Thyroid gland (tissue), 4 donors: Measurements from ENCODE around the gene MSH3. TPM values are rescaled to one million over a fixed set of nuclear protein-coding genes. Genes with fewer than 3 reads are reported as not detected.

Source experiments
- DNase-seq, 2 donors: peaks; one replicate each; pipeline ENCODE4 v3.0.0-alpha.2; 2019
- H3K27ac ChIP-seq, 3 donors: fragments of 200-600 bp; sonication (generic); 1 replicate in 2 of 3; 2 replicates in 1 of 3; pipeline ENCODE4 v1.5.1; 2016 to 2019; ENCODE audit warnings: mild to moderate bottlenecking in 1 of 3, moderate library complexity in 1 of 3
- H3K27me3 ChIP-seq: fragments of 200-600 bp; sonication (generic); one replicate; pipeline ENCODE4 v1.5.1; 2019
- H3K36me3 ChIP-seq, 2 donors: fragments of 200-600 bp; sonication (generic); one replicate each; pipeline ENCODE4 v1.5.1; 2016 to 2019
- H3K4me1 ChIP-seq, 2 donors: fragments of 200-600 bp; sonication (generic); one replicate each; pipeline ENCODE4 v1.5.1; 2017 to 2019
- H3K4me3 ChIP-seq, 3 donors: fragments of 200-600 bp; sonication (generic); replicated peaks in 1 of 3; 1 replicate in 2 of 3; 2 replicates in 1 of 3; pipeline ENCODE4 v1.5.1; 2016; ENCODE audit warnings: mild to moderate bottlenecking in 1 of 3
- H3K9me3 ChIP-seq: fragments of 200-600 bp; sonication (generic); one replicate; pipeline ENCODE4 v1.5.1; 2017
- POLR2A ChIP-seq, 2 donors: fragments of 450-650 bp; IDR thresholded peaks; one replicate each; pipeline ENCODE4 v1.6.1; 2017; ENCODE audit warnings: antibody characterized with exemption in 2 of 2, mild to moderate bottlenecking in 2 of 2, moderate library complexity in 1 of 2
- WGBS, 2 donors: methylation state at CpG; one replicate each; pipeline ENCODE4 v1.1.5; 2017; 5-methylcytosine and 5-hydroxymethylcytosine counted together
- intact Hi-C: fragments of 100-400 bp; cut with DNase I; formaldehyde crosslinking; loops from one replicate; pipeline ENCODE4 v1.15.1; 2023
- total RNA-seq, 4 donors: library from RNA; depleted of rRNA; stranded (reverse); fragments of >200 nt; gene quantifications; one replicate each; pipeline ENCODE4 v1.2.3, GENCODE V29; 2016
- TF ChIP-seq, protein P1 (sequence below), 6 experiments: fragments of 200-600 bp in 3 of 6; fragments of 450-650 bp in 3 of 6; sonication (generic) in 3 of 6; IDR thresholded peaks; one replicate each; pipeline ENCODE4 v1.5.1; 2016 to 2019; ENCODE audit warnings: antibody characterized with exemption in 6 of 6, mild to moderate bottlenecking in 2 of 6, inconsistent platforms in 1 of 6, moderate library complexity in 1 of 6

Gene MSH3
- 10 to 100 TPM; 25.9 to 45.0 (median 26.1) TPM for total RNA-seq

DNA sequence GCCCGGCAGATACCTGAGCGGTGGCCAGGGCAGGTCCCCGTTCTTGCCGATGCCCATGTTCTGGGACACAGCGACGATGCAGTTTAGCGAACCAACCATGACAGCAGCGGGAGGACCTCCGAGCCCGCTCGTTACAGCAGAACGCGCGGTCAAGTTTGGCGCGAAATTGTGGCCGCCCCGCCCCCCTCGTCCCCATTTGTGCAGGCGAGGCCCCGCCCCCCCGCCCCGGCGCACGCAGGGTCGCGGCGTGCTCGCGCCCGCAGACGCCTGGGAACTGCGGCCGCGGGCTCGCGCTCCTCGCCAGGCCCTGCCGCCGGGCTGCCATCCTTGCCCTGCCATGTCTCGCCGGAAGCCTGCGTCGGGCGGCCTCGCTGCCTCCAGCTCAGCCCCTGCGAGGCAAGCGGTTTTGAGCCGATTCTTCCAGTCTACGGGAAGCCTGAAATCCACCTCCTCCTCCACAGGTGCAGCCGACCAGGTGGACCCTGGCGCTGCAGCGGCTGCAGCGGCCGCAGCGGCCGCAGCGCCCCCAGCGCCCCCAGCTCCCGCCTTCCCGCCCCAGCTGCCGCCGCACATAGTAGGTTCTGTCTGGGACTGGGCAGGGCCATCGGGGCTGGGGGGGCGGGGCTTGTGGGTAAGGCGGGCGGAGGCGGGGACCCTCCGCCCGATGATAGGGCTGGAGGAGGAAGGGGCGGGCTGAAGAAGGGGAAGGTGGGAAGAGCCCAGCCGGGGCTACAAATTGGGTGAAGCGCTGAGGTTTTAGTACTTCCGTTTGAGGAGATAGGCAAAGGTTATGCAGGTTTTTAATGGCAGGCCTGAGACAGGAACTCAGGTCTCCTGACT is at the start of gene MSH3, which contains the start of gene DHFR:
MSH3 (plus strand) TSS at position 262 of the 840 bp plus-strand sequence; CDS start at position 338, 76 bp downstream.
DHFR (minus strand) TSS at position 593 of the 840 bp plus-strand sequence; CDS start at position 99, 494 bp downstream.
- Histone ChIP-seq H3K4me1 (peaks cover 8 to 14% of the 10 kb centered on the region in 2 donors), H3K27me3 (no peaks in the 10 kb centered on the region), H3K36me3 (peaks cover 4 to 20% of the 10 kb centered on the region in 2 donors), H3K4me3 (peak within 1 kb of the TSS in 2 of 3 donors; percentile 68 to 74), H3K27ac (peak within 1 kb of the TSS; percentile 87 to 92 (median 90)), H3K9me3 (no peaks in the 10 kb centered on the region)
- intact Hi-C loops: loop anchor here (5.0 kb wide), 1 partner anchor 242 kb away; no protein-coding TSS in a partner anchor
- peak; percentile 87 for DNase-seq
- WGBS, 2 donors: 1% methylated on average over 11 to 17 of the region's 74 CpGs
- TF ChIP-seq, protein P1, sequence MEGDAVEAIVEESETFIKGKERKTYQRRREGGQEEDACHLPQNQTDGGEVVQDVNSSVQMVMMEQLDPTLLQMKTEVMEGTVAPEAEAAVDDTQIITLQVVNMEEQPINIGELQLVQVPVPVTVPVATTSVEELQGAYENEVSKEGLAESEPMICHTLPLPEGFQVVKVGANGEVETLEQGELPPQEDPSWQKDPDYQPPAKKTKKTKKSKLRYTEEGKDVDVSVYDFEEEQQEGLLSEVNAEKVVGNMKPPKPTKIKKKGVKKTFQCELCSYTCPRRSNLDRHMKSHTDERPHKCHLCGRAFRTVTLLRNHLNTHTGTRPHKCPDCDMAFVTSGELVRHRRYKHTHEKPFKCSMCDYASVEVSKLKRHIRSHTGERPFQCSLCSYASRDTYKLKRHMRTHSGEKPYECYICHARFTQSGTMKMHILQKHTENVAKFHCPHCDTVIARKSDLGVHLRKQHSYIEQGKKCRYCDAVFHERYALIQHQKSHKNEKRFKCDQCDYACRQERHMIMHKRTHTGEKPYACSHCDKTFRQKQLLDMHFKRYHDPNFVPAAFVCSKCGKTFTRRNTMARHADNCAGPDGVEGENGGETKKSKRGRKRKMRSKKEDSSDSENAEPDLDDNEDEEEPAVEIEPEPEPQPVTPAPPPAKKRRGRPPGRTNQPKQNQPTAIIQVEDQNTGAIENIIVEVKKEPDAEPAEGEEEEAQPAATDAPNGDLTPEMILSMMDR (IDR thresholded peaks at IDR 0.05): peak in 3 of 6 experiments; percentile 14 to 42 (median 38)
- TF ChIP-seq POLR2A (IDR thresholded peaks at IDR 0.05): peak in 1 of 2 donors; percentile 76

DNA sequence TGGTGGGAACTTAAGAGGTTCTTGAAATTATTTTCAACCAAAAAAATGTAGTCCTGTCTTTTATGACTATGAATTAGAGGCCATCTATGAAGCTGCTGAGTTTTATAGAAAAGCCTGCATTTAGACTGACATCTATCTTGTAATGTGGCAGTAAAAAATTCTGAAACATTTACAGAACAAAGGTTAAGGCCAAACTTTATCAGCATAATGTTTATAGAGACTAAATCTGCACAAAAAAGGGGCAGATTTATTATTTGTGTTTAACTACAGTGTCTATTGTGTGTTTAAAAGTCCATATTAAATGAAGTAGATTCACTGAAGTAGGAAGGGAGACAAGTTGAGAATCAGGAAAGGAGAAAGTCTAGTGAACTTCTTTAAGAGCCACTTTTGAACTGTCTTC is 47.1 kb upstream of the MSH3 start:
- H3K36me3 ChIP-seq: no peaks in the 10 kb centered on the region
- no peaks in the 10 kb centered on the region for H3K9me3 ChIP-seq
- H3K27me3 ChIP-seq: no peaks in the 10 kb centered on the region
- no peak overlapping the region for H3K4me3 ChIP-seq
- TF ChIP-seq, protein P1 (IDR thresholded peaks at IDR 0.05): no peak
- no peak for TF ChIP-seq POLR2A (IDR thresholded peaks at IDR 0.05)
- intact Hi-C loops: no loop called here
- DNase-seq: no peak
- no peaks in the 10 kb centered on the region for H3K4me1 ChIP-seq
- no peak overlapping the region for H3K27ac ChIP-seq

DNA sequence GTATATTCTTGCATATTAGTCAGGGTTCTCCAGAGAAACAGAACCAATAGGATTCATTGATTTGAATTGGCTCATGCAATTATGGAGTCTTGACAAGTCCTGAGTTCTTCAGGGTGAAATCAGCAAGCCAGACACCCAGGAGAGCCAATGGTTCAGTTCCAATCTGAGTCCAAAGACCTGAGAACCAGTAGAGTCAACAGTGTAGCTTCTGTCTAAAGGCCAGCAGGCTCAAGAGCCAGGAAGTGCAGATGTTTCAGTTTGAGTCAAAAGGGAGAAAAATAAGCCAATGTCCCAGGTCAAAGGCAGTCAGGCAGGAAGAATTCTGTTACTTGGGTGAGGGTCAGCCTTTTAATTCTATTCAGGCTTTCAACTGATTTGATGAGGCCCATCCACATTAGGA is 46.6 kb upstream of the MSH3 start:
- Histone ChIP-seq H3K27ac (no peak overlapping the region), H3K9me3 (no peaks in the 10 kb centered on the region), H3K36me3 (no peaks in the 10 kb centered on the region), H3K4me1 (no peaks in the 10 kb centered on the region), H3K4me3 (no peak overlapping the region), H3K27me3 (no peaks in the 10 kb centered on the region)
- intact Hi-C loops: no loop called here
- TF ChIP-seq, protein P1 (IDR thresholded peaks at IDR 0.05): no peak
- TF ChIP-seq POLR2A (IDR thresholded peaks at IDR 0.05): no peak
- no peak for DNase-seq

DNA sequence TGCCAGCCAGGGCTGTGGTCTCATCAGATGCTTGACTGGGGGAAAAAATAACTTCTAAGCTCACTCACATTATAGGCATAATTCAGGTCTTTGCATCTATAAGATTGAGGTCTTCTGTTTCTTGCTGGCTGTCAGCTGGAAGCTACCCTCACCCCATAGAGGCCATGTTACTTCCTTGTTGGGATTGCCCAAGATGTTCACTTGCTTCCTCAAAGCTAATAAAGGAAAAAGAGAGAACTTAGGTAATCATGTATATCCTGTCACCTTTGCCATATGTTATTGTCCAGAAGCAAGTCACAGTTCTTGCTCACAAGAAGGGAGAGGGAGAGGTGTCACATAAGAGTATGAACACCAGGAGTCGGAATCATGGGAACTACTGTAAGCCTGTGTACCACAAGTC is 45.7 kb upstream of the MSH3 start:
- H3K4me3 ChIP-seq: no peak overlapping the region
- H3K9me3 ChIP-seq: no peaks in the 10 kb centered on the region
- DNase-seq: no peak
- H3K4me1 ChIP-seq: no peaks in the 10 kb centered on the region
- no peaks in the 10 kb centered on the region for H3K36me3 ChIP-seq
- intact Hi-C loops: no loop called here
- H3K27me3 ChIP-seq: no peaks in the 10 kb centered on the region
- no peak for TF ChIP-seq POLR2A (IDR thresholded peaks at IDR 0.05)
- TF ChIP-seq, protein P1 (IDR thresholded peaks at IDR 0.05): no peak
- 95 to 100% methylated on average over 1 of the region's 1 CpG for WGBS, 2 donors
- H3K27ac ChIP-seq: no peak overlapping the region

DNA sequence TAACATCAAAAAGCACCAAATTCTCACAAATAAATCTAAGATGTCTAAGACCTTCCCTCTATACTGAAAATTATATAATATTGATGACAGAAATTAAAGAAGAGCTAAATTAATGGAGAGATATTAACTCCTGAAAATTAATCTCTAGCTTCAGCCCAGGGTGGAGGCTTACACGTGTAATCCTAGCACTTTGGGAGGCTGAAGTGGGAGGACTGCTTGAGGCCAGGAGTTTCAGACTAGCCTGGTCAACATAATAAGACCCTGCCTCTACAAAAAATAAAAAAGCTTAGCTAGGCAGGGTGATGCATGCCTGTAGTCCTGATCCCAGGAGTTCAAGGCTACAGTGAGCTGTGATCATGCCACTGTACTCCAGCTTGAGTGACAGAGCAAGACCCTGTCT is 44.8 kb upstream of the MSH3 start:
- Histone ChIP-seq H3K4me1 (no peaks in the 10 kb centered on the region), H3K9me3 (no peaks in the 10 kb centered on the region), H3K4me3 (no peak overlapping the region), H3K27me3 (no peaks in the 10 kb centered on the region), H3K27ac (no peak overlapping the region), H3K36me3 (no peaks in the 10 kb centered on the region)
- intact Hi-C loops: no loop called here
- no peak for DNase-seq
- TF ChIP-seq, protein P1 (IDR thresholded peaks at IDR 0.05): no peak
- no peak for TF ChIP-seq POLR2A (IDR thresholded peaks at IDR 0.05)
- 73 to 79% methylated on average over 1 of the region's 1 CpG for WGBS, 2 donors
